ENCODE data around the gene MAP3K6. TPM values are rescaled to one million over a fixed set of nuclear protein-coding genes. Genes with fewer than 3 reads are reported as not detected.

Gene MAP3K6
- total RNA-seq, 1 experiment from 2014 or later, result 7.7 TPM

DNA sequence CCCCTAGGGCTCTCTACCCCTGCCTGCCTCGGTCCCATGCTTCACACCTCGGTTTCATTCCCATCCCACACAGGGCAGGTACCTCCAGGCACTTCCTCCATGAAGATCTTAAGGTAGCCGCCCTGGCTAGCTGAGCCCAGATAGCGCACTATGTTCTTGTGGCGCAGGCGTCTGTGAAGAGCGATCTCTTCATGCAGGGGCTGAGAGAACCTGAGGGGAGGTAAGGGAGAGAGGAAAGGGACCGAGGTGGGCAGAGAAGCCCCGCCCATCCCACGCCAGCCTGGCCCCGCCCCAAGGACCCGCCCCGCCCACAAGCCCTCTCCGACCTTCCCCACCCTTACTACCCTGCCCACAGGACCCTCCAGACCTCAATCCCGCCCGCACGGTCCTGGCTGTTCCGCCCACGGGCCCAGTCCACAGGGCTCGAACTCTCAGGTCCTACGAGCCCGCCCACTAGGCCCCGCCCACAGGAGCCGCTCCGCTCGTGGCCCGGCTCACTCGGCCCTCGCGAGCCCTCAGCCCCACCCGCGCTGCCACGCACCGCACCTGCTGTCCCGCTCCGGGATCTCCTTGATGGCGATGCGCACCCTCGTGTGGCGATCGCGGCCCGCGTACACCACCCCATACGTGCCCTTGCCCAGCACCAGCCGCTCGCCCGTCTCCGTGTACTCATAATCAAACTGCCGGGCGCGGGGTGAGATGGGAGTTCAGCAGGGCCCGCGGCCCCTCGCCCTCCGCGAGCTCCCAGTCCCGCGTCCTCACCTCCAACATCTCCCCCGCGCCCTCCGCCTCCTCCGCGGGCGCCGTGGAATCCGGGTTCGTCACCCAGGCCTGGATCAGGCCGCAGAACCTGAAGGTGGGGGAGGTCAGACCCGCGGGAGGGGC lies 6.4 kb downstream of the MAP3K6 start:
- Mint-ChIP-seq H3K4me1 (peaks cover 22 to 38% of the 10 kb centered on the region in 2 experiments), H3K27me3 (ENCODE audit: low read depth) (peaks cover 64% of the 10 kb centered on the region), H3K4me3 (peak overlapping the region; percentile 70 to 81), H3K9me3 (no peaks in the 10 kb centered on the region; a peak in 1 of 5 replicates), H3K27ac (no peak overlapping the region; a peak in 1 of 7 replicates), H3K36me3 (ENCODE audit: insufficient read depth in 1 of 3, low read depth in 3 of 3) (peaks cover 0 to 10% (median 3%) of the 10 kb centered on the region in 3 experiments; a peak in 4 of 7 replicates)
- Histone ChIP-seq H3K27me3 (ENCODE audit: insufficient read depth, low read length) (peaks cover 19% of the 10 kb centered on the region; the same call in 1 of the 2 replicates), H3K27ac (ENCODE audit: insufficient read length, low read depth, low read length) (no peak overlapping the region), H2BK120ac (ENCODE audit: low read depth, low read length, poor library complexity, severe bottlenecking) (no peak overlapping the region), H4K5ac (ENCODE audit: insufficient read length, low read depth, low read length) (no peak overlapping the region), H4K20me1 (ENCODE audit: control insufficient read depth, insufficient read depth, insufficient read length) (peaks cover 6% of the 10 kb centered on the region), H2BK12ac (ENCODE audit: insufficient read length, low read depth, low read length) (no peak overlapping the region), H3K23ac (ENCODE audit: insufficient read length, low read depth, low read length) (no peak overlapping the region), H3K4me2 (ENCODE audit: insufficient read depth, insufficient read length, low read length) (peak overlapping the region; percentile 84), H4K8ac (replicated peaks; ENCODE audit: insufficient read length, low read depth, low read length) (no peak overlapping the region), H3K14ac (ENCODE audit: insufficient read depth, low read length) (0 out of 2 replicates have a peak overlapping the region, but pooled peaks have one; percentile 11), H4K91ac (ENCODE audit: insufficient read length, low read depth, low read length) (no peak overlapping the region), H2BK5ac (ENCODE audit: insufficient read length, low read length) (no peak overlapping the region), H3K18ac (ENCODE audit: insufficient read length, low read depth, low read length) (no peak overlapping the region), H3K79me1 (ENCODE audit: insufficient read depth, low read depth, low read length, poor library complexity, severe bottlenecking) (no peaks in the 10 kb centered on the region), H2BK15ac (ENCODE audit: low read depth, low read length) (no peak overlapping the region), H3T11ph (ENCODE audit: low read length) (no peak overlapping the region), H3K9me3 (ENCODE audit: control insufficient read depth, low read depth, low read length) (no peaks in the 10 kb centered on the region), H2BK20ac (ENCODE audit: low read depth, low read length, poor library complexity, severe bottlenecking) (no peak overlapping the region), H3K9ac (ENCODE audit: extremely low read depth, insufficient read length, low read length) (no peak overlapping the region), H3K4me1 (ENCODE audit: insufficient read depth, low read length) (peaks cover 3% of the 10 kb centered on the region; the same call in 1 of the 2 replicates), H3K79me2 (ENCODE audit: insufficient read depth, low read length) (no peaks in the 10 kb centered on the region), H3K23me2 (ENCODE audit: insufficient read length, low read depth, low read length, poor library complexity, severe bottlenecking) (peaks cover 13% of the 10 kb centered on the region), H3K56ac (ENCODE audit: insufficient read length, low read depth, low read length) (no peak overlapping the region), H2AK5ac (ENCODE audit: insufficient read length, low read length) (no peak overlapping the region), H3K4ac (ENCODE audit: low read depth, low read length) (no peak overlapping the region), H2AFZ (ENCODE audit: low read length) (no peak overlapping the region)
- TF ChIP-seq CTCF (conservative IDR thresholded peaks at IDR 0.05), result no peak
- no CpG with 5 or more reads among the region's 71 CpGs for WGBS (ENCODE audit: extremely low coverage, insufficient read length, low lambda C conversion rate)
- DNase-seq, result peak; percentile 76

All from H9 (cell line).